ENCODE data around the gene RXRB.

The RXRB gene

DNA sequence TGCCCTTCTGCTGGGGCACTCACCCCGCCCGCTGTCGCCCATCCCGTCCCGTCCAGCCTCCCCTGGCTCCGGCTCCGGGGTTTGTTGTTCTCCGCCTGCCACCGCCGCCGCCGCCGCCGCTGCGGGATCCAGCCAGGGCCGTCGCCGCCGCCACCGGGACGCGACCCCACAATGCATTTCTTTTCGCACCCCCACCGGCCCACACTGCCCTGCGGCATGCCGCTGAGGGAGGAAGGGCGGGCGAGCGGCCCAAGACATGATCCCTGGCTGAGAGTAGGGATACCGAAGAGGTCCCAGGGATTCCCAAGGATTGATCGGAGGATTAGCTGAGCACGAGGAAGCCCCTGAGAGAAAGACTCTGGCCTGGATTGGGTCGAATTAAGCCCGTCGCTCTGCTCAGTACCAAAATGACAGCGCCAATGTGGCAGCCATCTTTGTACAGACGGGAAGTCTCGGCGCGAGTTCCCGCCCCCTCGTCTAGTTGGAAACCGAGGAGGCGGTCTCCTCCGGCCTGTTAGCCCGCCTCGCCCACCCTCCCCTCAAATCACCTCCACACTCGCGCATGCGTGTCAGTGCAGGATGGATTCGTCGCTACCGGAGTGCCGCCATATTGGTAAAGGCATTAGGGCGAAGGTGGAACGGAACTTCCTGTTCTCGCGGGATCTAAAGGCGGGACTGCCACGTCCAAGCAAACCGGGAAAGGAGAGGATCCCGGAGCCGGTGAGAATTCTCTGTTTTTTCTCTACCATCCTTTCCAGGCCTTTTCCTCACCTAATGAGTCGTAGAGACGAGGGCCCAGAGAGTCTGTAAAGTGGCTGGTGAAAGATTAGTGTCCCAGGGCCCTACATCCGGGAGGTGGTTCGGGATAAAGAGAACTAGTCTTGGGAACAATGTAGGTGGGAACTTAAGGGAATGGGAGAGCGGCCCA, at the start of gene RXRB, which contains the start of gene SLC39A7:
RXRB (minus strand) TSS at position 447 of the 928 bp plus-strand sequence; CDS start at position 258, 189 bp downstream.
SLC39A7 (plus strand) TSS at position 649 of the 928 bp plus-strand sequence. CDS start 379 bp downstream, outside the sequence.
- Histone ChIP-seq H3K27ac (ENCODE audit: low read length) (peak within 1 kb of the TSS; percentile 85), H3K27me3 (ENCODE audit: insufficient read depth, low read length) (peaks cover 6% of the 10 kb centered on the region), H3K9me3 (ENCODE audit: insufficient read depth, low read depth, low read length) (no peaks in the 10 kb centered on the region), H3K4me3 (ENCODE audit: low read length) (peak within 1 kb of the TSS; percentile 96), H3K9ac (ENCODE audit: low read depth, low read length) (peak within 1 kb of the TSS; percentile 95), H3K4me1 (ENCODE audit: insufficient read depth, low read length) (peaks cover 11% of the 10 kb centered on the region), H3K36me3 (ENCODE audit: insufficient read depth, low read depth, low read length) (peaks cover 44% of the 10 kb centered on the region)

GRCh38 chr6:33249732-33250630, 49.5 kb upstream of the RXRB start:
- Histone ChIP-seq H3K9ac (ENCODE audit: low read depth, low read length) (peak overlapping the region; percentile 92), H3K4me1 (ENCODE audit: insufficient read depth, low read length) (peaks cover 7% of the 10 kb centered on the region; the same call in 1 of the 2 replicates), H3K4me3 (ENCODE audit: low read length) (peak overlapping the region; percentile 93), H3K27me3 (ENCODE audit: insufficient read depth, low read length) (peaks cover 33% of the 10 kb centered on the region), H3K36me3 (ENCODE audit: insufficient read depth, low read depth, low read length) (peaks cover 10% of the 10 kb centered on the region), H3K27ac (ENCODE audit: low read length) (peak overlapping the region; percentile 61), H3K9me3 (ENCODE audit: insufficient read depth, low read depth, low read length) (no peaks in the 10 kb centered on the region)

GRCh38 chr6:33248932-33249731, 48.7 kb upstream of the RXRB start:
- Histone ChIP-seq H3K4me3 (ENCODE audit: low read length) (peak overlapping the region; percentile 93), H3K9ac (ENCODE audit: low read depth, low read length) (peak overlapping the region; percentile 92), H3K27me3 (ENCODE audit: insufficient read depth, low read length) (peaks cover 33% of the 10 kb centered on the region), H3K36me3 (ENCODE audit: insufficient read depth, low read depth, low read length) (peaks cover 10% of the 10 kb centered on the region), H3K27ac (ENCODE audit: low read length) (peak overlapping the region; percentile 61), H3K4me1 (ENCODE audit: insufficient read depth, low read length) (peaks cover 7% of the 10 kb centered on the region; the same call in 1 of the 2 replicates), H3K9me3 (ENCODE audit: insufficient read depth, low read depth, low read length) (no peaks in the 10 kb centered on the region)

GRCh38 chr6:33248643-33248931, 48.1 kb upstream of the RXRB start:
- Histone ChIP-seq H3K27ac (ENCODE audit: low read length) (no peak overlapping the region), H3K9me3 (ENCODE audit: insufficient read depth, low read depth, low read length) (no peaks in the 10 kb centered on the region), H3K4me3 (ENCODE audit: low read length) (peak overlapping the region; percentile 93), H3K4me1 (ENCODE audit: insufficient read depth, low read length) (peaks cover 7% of the 10 kb centered on the region; the same call in 1 of the 2 replicates), H3K9ac (ENCODE audit: low read depth, low read length) (peak overlapping the region; percentile 58; the same call in 1 of the 2 replicates), H3K36me3 (ENCODE audit: insufficient read depth, low read depth, low read length) (peaks cover 10% of the 10 kb centered on the region), H3K27me3 (ENCODE audit: insufficient read depth, low read length) (peaks cover 33% of the 10 kb centered on the region)

DNA sequence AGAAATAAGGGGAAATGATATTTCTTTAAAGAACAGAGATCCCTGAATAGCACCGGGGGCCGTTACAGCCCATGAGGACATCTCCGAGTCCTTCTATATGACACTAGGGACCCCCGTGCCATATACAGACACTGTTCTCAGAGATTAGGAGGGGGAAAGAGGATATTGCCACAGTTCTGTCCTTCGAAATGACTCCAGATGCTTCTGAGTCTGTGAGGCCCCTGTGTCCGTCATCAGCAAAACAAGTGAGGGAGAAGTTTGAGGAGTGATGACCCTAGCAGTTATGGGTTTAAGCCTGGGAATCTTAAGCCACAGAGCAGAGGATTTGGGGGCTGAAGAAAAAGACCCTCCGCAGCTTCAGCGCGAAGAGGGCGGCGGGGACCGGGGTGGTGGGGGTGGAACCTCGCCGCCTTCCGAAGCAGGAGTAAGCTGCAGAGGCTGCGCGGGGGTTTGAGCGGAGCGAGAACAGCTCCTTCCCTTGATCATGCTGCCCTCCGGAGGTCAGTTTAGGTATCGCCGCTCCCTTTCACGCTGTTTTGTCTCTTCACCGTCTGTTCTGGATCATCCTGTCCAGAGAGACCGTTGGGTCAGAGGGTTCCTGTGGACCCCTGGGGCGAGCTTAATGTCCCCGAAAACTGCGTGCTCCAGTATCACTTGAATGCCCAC, 47.6 kb upstream of the RXRB start:
- H3K4me3 ChIP-seq (ENCODE audit: low read length): peak overlapping the region; percentile 93
- peaks cover 38% of the 10 kb centered on the region for H3K27me3 ChIP-seq (ENCODE audit: insufficient read depth, low read length)
- H3K36me3 ChIP-seq (ENCODE audit: insufficient read depth, low read depth, low read length): peaks cover 10% of the 10 kb centered on the region
- no peaks in the 10 kb centered on the region for H3K9me3 ChIP-seq (ENCODE audit: insufficient read depth, low read depth, low read length)
- peaks cover 7% of the 10 kb centered on the region; the same call in 1 of the 2 replicates for H3K4me1 ChIP-seq (ENCODE audit: insufficient read depth, low read length)
- no peak overlapping the region for H3K27ac ChIP-seq (ENCODE audit: low read length)
- H3K9ac ChIP-seq (ENCODE audit: low read depth, low read length): peak overlapping the region; percentile 74; the same call in 1 of the 2 replicates

DNA sequence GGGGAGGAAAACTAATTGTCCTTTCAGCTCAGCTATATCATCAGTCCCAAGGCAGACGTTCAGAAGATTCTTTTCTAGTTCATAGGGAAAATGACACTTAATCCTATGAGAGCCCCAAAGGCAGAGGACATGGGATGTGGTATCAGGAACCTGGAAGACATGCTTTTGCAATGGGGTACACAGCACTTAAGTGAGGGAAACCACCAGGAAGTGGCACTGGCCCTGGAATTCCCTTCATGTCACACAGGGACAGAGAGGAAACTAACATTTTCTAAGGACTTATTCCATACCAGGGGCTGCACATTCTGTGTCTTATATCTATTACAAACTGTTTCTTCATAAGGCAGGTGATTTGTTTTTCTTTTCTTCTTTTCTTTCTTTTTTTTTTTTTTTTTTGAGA, 43.0 kb upstream of the RXRB start:
- no peaks in the 10 kb centered on the region for H3K36me3 ChIP-seq (ENCODE audit: insufficient read depth, low read depth, low read length)
- no peaks in the 10 kb centered on the region; the same call in 1 of the 2 replicates for H3K4me1 ChIP-seq (ENCODE audit: insufficient read depth, low read length)
- peaks cover 55% of the 10 kb centered on the region for H3K27me3 ChIP-seq (ENCODE audit: insufficient read depth, low read length)
- H3K9me3 ChIP-seq (ENCODE audit: insufficient read depth, low read depth, low read length): no peaks in the 10 kb centered on the region
- H3K9ac ChIP-seq (ENCODE audit: low read depth, low read length): no peak overlapping the region
- no peak overlapping the region for H3K27ac ChIP-seq (ENCODE audit: low read length)
- H3K4me3 ChIP-seq (ENCODE audit: low read length): no peak overlapping the region

DNA sequence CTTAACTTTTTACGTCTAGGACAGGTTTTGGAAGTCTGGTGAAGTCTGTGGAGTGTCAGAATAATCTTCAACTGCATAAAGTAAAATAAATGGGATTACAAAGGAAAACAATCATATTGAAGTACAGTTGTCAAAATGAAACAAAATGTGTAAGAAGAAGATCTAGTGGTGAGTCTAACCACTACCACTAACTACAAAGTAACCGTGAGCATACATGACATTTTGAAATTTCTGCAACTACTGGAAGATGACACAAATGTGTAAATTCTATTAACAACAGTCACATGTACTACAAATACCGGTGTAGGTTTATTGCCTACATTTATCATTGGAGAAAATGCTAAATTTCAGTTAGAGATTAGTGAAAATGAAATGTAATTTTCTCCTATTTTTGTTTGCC, 41.5 kb upstream of the RXRB start:
- H3K4me3 ChIP-seq (ENCODE audit: low read length): no peak overlapping the region

GRCh38 chr6:33237741-33238140, 37.3 kb upstream of the RXRB start:
- H3K27ac ChIP-seq (ENCODE audit: low read length): no peak overlapping the region
- no peaks in the 10 kb centered on the region for H3K9me3 ChIP-seq (ENCODE audit: insufficient read depth, low read depth, low read length)
- H3K9ac ChIP-seq (ENCODE audit: low read depth, low read length): no peak overlapping the region
- H3K36me3 ChIP-seq (ENCODE audit: insufficient read depth, low read depth, low read length): no peaks in the 10 kb centered on the region
- H3K4me3 ChIP-seq (ENCODE audit: low read length): no peak overlapping the region
- no peaks in the 10 kb centered on the region for H3K4me1 ChIP-seq (ENCODE audit: insufficient read depth, low read length)
- H3K27me3 ChIP-seq (ENCODE audit: insufficient read depth, low read length): peaks cover 20% of the 10 kb centered on the region; the same call in 1 of the 2 replicates

More for the DNA sequence above, 41.5 kb upstream of the RXRB start:
- Histone ChIP-seq H3K36me3 (ENCODE audit: insufficient read depth, low read depth, low read length) (no peaks in the 10 kb centered on the region), H3K27ac (ENCODE audit: low read length) (no peak overlapping the region), H3K9ac (ENCODE audit: low read depth, low read length) (no peak overlapping the region), H3K9me3 (ENCODE audit: insufficient read depth, low read depth, low read length) (no peaks in the 10 kb centered on the region), H3K4me1 (ENCODE audit: insufficient read depth, low read length) (no peaks in the 10 kb centered on the region), H3K27me3 (ENCODE audit: insufficient read depth, low read length) (peaks cover 40% of the 10 kb centered on the region)

DNA sequence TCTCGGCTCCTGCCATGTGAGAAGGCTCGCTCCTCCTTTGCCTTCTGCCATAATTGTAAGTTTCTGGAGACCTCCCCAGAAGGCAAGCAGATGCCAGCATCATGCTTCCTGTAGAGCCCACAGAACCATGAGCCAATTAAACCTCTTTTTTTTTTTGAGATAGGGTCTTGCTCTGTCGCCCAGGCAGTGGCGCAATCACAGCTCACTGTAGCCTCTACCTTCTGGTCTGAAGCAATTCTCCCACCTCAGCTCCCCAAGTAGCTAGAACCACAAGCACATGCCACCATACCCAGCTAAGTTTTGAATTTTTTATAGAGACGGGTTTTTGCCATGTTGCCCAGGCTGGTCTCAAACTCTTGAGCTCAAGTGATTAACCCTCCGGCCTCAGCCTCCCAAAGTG, 36.4 kb upstream of the RXRB start:
- Histone ChIP-seq H3K9me3 (ENCODE audit: insufficient read depth, low read depth, low read length) (no peaks in the 10 kb centered on the region), H3K36me3 (ENCODE audit: insufficient read depth, low read depth, low read length) (no peaks in the 10 kb centered on the region), H3K4me1 (ENCODE audit: insufficient read depth, low read length) (no peaks in the 10 kb centered on the region), H3K27me3 (ENCODE audit: insufficient read depth, low read length) (peaks cover 15% of the 10 kb centered on the region; the same call in 1 of the 2 replicates), H3K4me3 (ENCODE audit: low read length) (no peak overlapping the region), H3K27ac (ENCODE audit: low read length) (no peak overlapping the region), H3K9ac (ENCODE audit: low read depth, low read length) (no peak overlapping the region)

DNA sequence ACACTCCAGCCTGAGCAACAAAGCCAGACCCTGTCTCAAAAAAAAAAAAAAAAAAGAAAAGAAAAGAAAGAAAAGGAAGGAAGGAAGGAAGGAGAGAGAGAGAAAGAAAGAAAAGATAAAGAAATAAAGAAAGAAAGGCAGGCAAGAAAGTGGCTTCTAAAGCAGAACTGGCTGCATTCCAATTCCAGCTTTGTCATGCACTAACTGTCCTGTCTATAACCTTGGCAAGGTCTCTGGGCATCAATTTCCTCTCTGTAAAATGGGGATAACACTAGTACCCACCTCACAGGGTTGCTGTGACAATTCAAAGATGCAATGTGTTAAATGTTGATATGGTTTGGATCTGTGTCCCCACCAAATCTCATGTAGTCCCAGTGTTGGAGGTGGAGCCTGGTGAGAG, 35.9 kb upstream of the RXRB start:
- Histone ChIP-seq H3K27ac (ENCODE audit: low read length) (no peak overlapping the region), H3K9me3 (ENCODE audit: insufficient read depth, low read depth, low read length) (no peaks in the 10 kb centered on the region), H3K36me3 (ENCODE audit: insufficient read depth, low read depth, low read length) (no peaks in the 10 kb centered on the region), H3K9ac (ENCODE audit: low read depth, low read length) (no peak overlapping the region), H3K27me3 (ENCODE audit: insufficient read depth, low read length) (0 out of 2 replicates have a peak, but pooled peaks cover 13% of the 10 kb centered on the region), H3K4me3 (ENCODE audit: low read length) (no peak overlapping the region), H3K4me1 (ENCODE audit: insufficient read depth, low read length) (no peaks in the 10 kb centered on the region)

Data from iPS-20b (cell line).